ENCODE results near the gene IPO11.
"Not testable (repeated sequence)": the region's sequence is repeated elsewhere in the genome, so short reads cannot be mapped to it uniquely, and the experiment has no call there.

Gene IPO11

DNA sequence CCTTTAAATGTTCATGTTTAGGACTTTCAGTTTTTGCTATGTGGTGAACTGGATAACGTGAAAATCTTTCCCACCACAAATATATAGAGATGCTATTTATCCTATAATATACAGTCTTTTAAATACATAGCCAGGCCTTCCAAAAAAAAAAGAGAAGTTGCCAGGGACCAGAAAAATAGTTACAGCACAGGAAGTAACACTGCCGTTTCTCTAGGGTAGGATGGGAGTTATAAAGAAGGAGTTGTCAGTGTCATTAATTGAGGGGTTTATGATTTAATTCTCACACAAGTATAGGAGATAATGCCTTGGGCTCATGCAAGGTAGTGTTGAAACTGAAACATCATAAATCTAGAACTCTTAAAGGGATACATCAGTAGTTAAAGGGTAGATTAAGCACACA is 250.0 kb downstream of the IPO11 start:
- Histone ChIP-seq H3K4me3 (no peak overlapping the region), H3K27ac (no peak overlapping the region)
- no peak for TF ChIP-seq CTCF (IDR thresholded peaks at IDR 0.05)
- no peak for DNase-seq (ENCODE audit: low spot score)

DNA sequence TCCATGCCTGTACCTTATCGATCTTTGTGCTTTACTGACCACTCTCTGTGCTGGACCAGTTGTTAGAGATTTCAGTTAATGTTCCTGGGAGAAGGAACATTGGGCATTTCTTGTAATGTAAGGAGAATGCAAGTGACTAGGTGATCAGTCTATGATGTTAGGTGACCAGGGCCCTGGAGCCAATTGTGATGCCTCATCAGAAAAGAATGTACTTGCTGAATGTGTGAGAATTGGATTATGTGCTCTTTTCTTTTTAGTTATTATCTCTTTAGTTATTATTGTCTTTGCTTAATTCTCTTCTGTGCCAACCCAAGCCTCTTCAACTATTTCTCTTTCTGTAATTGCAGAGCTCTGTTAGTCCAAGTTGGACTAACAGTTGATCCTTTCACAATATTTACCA is 258.9 kb downstream of the IPO11 start:
- TF ChIP-seq CTCF (IDR thresholded peaks at IDR 0.05) = no peak
- no peak overlapping the region for H3K27ac ChIP-seq
- no peak for DNase-seq (ENCODE audit: low spot score)
- no peak overlapping the region for H3K4me3 ChIP-seq

GRCh38 chr5:62676596-62676995 is 264.0 kb downstream of the IPO11 start:
- not testable (repeated sequence) for H3K4me3 ChIP-seq; H3K27ac ChIP-seq; DNase-seq (ENCODE audit: low spot score)

Data from coronary artery (tissue), 2 donors.